Left ventricle myocardium inferior (tissue), 1 donor: ENCODE measurements around the gene GNPDA1. TPM values are rescaled to one million over a fixed set of nuclear protein-coding genes. Genes with fewer than 3 reads are reported as not detected.
"Not testable (repeated sequence)": the region's sequence is repeated elsewhere in the genome, so short reads cannot be mapped to it uniquely, and the experiment has no call there.

Experiments
- DNase-seq: peaks from one replicate; pipeline ENCODE4 v3.0.0-alpha.2; 2020
- H3K27ac ChIP-seq: fragments of 200-600 bp; replicated peaks from 2 replicates; pipeline ENCODE4 v1.8.0; 2021
- H3K27me3 ChIP-seq: fragments of 200-600 bp; 2 replicates; pipeline ENCODE4 v1.8.0; 2021; ENCODE audit warnings: low read depth
- H3K36me3 ChIP-seq: fragments of 200-600 bp; 2 replicates; pipeline ENCODE4 v1.8.0; 2021
- H3K4me1 ChIP-seq: fragments of 200-600 bp; 2 replicates; pipeline ENCODE4 v1.8.0; 2021
- H3K4me3 ChIP-seq: fragments of 200-600 bp; 2 replicates; pipeline ENCODE4 v1.8.0; 2021; ENCODE audit warnings: mild to moderate bottlenecking, moderate library complexity
- H3K9me3 ChIP-seq: fragments of 200-600 bp; replicated peaks from 2 replicates; pipeline ENCODE4 v1.8.0; 2021
- CTCF ChIP-seq: fragments of 200-600 bp; IDR thresholded peaks from 2 replicates; pipeline ENCODE4 v1.8.0; 2021; ENCODE audit warnings: antibody characterized with exemption, mild to moderate bottlenecking, borderline replicate concordance
- intact Hi-C: fragments of 100-400 bp; cut with micrococcal nuclease; formaldehyde crosslinking; loops from one replicate; pipeline ENCODE4 v1.11.0; 2022
- total RNA-seq: library from RNA; stranded (reverse); fragmentation: NEBNext Ultra II Directional; extraction: Animal tissue kit (Norgen Biotek cat#: 25700); gene quantifications from one replicate; pipeline ENCODE4 v1.2.1, GENCODE V29; 2021
- donor health status: DM: no; HTN: yes; CAD: no; lungs with severe emphysema.

GNPDA1 gene
- total RNA-seq, 1 donor from 2014 or later = 24.3 TPM

- Histone ChIP-seq H3K36me3 (no peaks in the 10 kb centered on the region), H3K27me3 (no peaks in the 10 kb centered on the region), H3K27ac (peak overlapping the region; percentile 63), H3K4me3 (no peak overlapping the region), H3K9me3 (no peaks in the 10 kb centered on the region), H3K4me1 (peaks cover 18% of the 10 kb centered on the region)
- no peak for DNase-seq
- intact Hi-C loops = no loop called here
- no peak for TF ChIP-seq CTCF
Measured at GRCh38 chr5:142053426-142054151, 40.8 kb upstream of the GNPDA1 start.

GRCh38 chr5:142052026-142052425, 39.2 kb upstream of the GNPDA1 start:
- DNase-seq, H3K4me3 ChIP-seq, H3K27me3 ChIP-seq, H3K36me3 ChIP-seq, H3K27ac ChIP-seq, intact Hi-C loops, H3K9me3 ChIP-seq: not testable (repeated sequence)
- peaks cover 18% of the 10 kb centered on the region for H3K4me1 ChIP-seq

GRCh38 chr5:142048272-142048671, 35.4 kb upstream of the GNPDA1 start:
- no peak overlapping the region for H3K27ac ChIP-seq
- no peaks in the 10 kb centered on the region for H3K27me3 ChIP-seq
- intact Hi-C loops = no loop called here
- no peak overlapping the region for H3K4me3 ChIP-seq
- peaks cover 4% of the 10 kb centered on the region for H3K4me1 ChIP-seq
- no peak for TF ChIP-seq CTCF
- H3K9me3 ChIP-seq = no peaks in the 10 kb centered on the region
- no peaks in the 10 kb centered on the region for H3K36me3 ChIP-seq
- DNase-seq = no peak

GRCh38 chr5:142046191-142046590, 33.4 kb upstream of the GNPDA1 start:
- Histone ChIP-seq H3K4me3 (no peak overlapping the region), H3K27ac (no peak overlapping the region), H3K9me3 (no peaks in the 10 kb centered on the region), H3K4me1 (no peaks in the 10 kb centered on the region), H3K27me3 (no peaks in the 10 kb centered on the region), H3K36me3 (no peaks in the 10 kb centered on the region)
- intact Hi-C loops = no loop called here
- DNase-seq = no peak
- no peak for TF ChIP-seq CTCF

GRCh38 chr5:142040881-142041280, 28.1 kb upstream of the GNPDA1 start:
- H3K27me3 ChIP-seq, intact Hi-C loops, H3K4me1 ChIP-seq: not testable (repeated sequence)

GRCh38 chr5:142040285-142040684, 27.5 kb upstream of the GNPDA1 start:
- Histone ChIP-seq H3K9me3 (no peaks in the 10 kb centered on the region), H3K36me3 (no peaks in the 10 kb centered on the region), H3K4me1 (no peaks in the 10 kb centered on the region), H3K27ac (no peak overlapping the region), H3K4me3 (no peak overlapping the region), H3K27me3 (no peaks in the 10 kb centered on the region)
- TF ChIP-seq CTCF = no peak
- intact Hi-C loops = no loop called here
- DNase-seq = no peak

More at GRCh38 chr5:142040881-142041280, 28.1 kb upstream of the GNPDA1 start:
- H3K4me3 ChIP-seq, H3K36me3 ChIP-seq, DNase-seq, H3K9me3 ChIP-seq, H3K27ac ChIP-seq: not testable (repeated sequence)
